ENCODE data around the gene PIGN. TPM values are rescaled to one million over a fixed set of nuclear protein-coding genes. Genes with fewer than 3 reads are reported as not detected.

Gene PIGN
- polyA plus RNA-seq, 1 donor from 2014 or later, result 8.7 TPM

DNA sequence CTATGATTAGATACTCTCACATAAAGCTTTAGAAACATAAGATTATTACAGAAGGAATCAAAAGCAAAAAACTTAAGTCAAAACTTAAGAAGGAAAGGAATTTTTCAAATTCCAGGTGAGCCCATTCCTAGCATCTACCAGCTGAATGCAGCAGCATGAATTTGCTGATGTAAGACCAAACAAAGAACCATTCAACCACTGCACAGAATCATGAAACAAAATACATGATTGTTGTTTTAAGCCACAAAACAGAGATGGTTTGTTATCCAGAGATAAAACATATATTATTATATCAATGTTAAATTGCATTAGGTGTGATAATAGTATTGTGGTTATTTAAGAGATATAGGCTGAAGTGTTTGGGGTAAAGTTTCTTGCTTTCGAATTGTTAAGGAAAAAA is 29.0 kb downstream of the PIGN start:
- no peaks in the 10 kb centered on the region for H3K9me3 ChIP-seq (ENCODE audit: low read length)
- no peak overlapping the region for H2AFZ ChIP-seq (ENCODE audit: low read depth, low read length)
- H3K9me2 ChIP-seq (ENCODE audit: insufficient read depth, low read length), result no peaks in the 10 kb centered on the region
- TF ChIP-seq RAD21 (conservative IDR thresholded peaks at IDR 0.05), result no peak
- no peak for TF ChIP-seq EZH2 (IDR thresholded peaks at IDR 0.05; ENCODE audit: borderline replicate concordance, insufficient read depth, low read length, poor library complexity, severe bottlenecking)
- H3K9ac ChIP-seq (ENCODE audit: low read length), result no peak overlapping the region
- no peaks in the 10 kb centered on the region for H3K27me3 ChIP-seq (ENCODE audit: insufficient read depth, low read depth, low read length)
- H3K4me2 ChIP-seq (ENCODE audit: low read length), result no peak overlapping the region
- H3K4me3 ChIP-seq (ENCODE audit: low read length), result no peak overlapping the region
- no peaks in the 10 kb centered on the region for H3K36me3 ChIP-seq (ENCODE audit: insufficient read depth, low read length)
- no peaks in the 10 kb centered on the region for H3K79me2 ChIP-seq (replicated peaks; ENCODE audit: insufficient read depth, low read length)
- no peaks in the 10 kb centered on the region for H3F3A ChIP-seq (ENCODE audit: insufficient read depth, low read length, poor library complexity, severe bottlenecking)
- no peak overlapping the region for H3K27ac ChIP-seq (ENCODE audit: low read length)
- H4K20me1 ChIP-seq (ENCODE audit: insufficient read depth), result no peaks in the 10 kb centered on the region

DNA sequence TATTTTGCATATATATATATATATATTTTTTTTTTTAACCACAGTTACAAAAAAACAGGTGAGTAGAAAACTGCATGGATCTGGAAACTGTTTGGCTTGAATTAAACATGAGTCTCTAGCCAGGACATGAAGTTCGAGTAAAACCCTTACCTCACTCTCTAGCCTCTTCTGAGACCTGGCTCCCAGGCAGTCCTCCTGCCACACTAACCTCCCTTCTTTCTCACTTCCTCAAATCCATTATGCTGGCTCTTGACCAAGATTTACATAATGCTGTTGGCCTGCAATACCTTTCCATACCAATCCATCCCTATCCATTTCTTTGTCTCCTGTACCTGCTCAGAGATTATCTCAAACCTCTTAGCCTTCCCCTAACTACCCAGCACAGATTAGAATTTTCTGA is 34.0 kb downstream of the PIGN start:
- Histone ChIP-seq H3K27me3 (ENCODE audit: insufficient read depth, low read depth, low read length) (no peaks in the 10 kb centered on the region), H3K9ac (ENCODE audit: low read length) (no peak overlapping the region), H3F3A (ENCODE audit: insufficient read depth, low read length, poor library complexity, severe bottlenecking) (no peaks in the 10 kb centered on the region), H3K4me3 (ENCODE audit: low read length) (no peak overlapping the region), H2AFZ (ENCODE audit: low read depth, low read length) (no peak overlapping the region), H3K4me2 (ENCODE audit: low read length) (no peak overlapping the region), H3K27ac (ENCODE audit: low read length) (no peak overlapping the region), H3K36me3 (ENCODE audit: insufficient read depth, low read length) (no peaks in the 10 kb centered on the region), H4K20me1 (ENCODE audit: insufficient read depth) (no peaks in the 10 kb centered on the region), H3K9me3 (ENCODE audit: low read length) (no peaks in the 10 kb centered on the region), H3K79me2 (replicated peaks; ENCODE audit: insufficient read depth, low read length) (no peaks in the 10 kb centered on the region), H3K9me2 (ENCODE audit: insufficient read depth, low read length) (no peaks in the 10 kb centered on the region)
- no peak for TF ChIP-seq RAD21 (conservative IDR thresholded peaks at IDR 0.05)
- TF ChIP-seq EP300 (conservative IDR thresholded peaks at IDR 0.05; ENCODE audit: poor library complexity, severe bottlenecking), result no peak
- TF ChIP-seq MXI1 (conservative IDR thresholded peaks at IDR 0.05; ENCODE audit: poor library complexity, severe bottlenecking), result no peak
- TF ChIP-seq POLR2AphosphoS5 (IDR thresholded peaks at IDR 0.05), result no peak
- TF ChIP-seq TAF1 (IDR thresholded peaks at IDR 0.05; ENCODE audit: low read depth), result no peak
- TF ChIP-seq SMC3 (conservative IDR thresholded peaks at IDR 0.05; ENCODE audit: poor library complexity), result no peak
- TF ChIP-seq, protein P1, sequence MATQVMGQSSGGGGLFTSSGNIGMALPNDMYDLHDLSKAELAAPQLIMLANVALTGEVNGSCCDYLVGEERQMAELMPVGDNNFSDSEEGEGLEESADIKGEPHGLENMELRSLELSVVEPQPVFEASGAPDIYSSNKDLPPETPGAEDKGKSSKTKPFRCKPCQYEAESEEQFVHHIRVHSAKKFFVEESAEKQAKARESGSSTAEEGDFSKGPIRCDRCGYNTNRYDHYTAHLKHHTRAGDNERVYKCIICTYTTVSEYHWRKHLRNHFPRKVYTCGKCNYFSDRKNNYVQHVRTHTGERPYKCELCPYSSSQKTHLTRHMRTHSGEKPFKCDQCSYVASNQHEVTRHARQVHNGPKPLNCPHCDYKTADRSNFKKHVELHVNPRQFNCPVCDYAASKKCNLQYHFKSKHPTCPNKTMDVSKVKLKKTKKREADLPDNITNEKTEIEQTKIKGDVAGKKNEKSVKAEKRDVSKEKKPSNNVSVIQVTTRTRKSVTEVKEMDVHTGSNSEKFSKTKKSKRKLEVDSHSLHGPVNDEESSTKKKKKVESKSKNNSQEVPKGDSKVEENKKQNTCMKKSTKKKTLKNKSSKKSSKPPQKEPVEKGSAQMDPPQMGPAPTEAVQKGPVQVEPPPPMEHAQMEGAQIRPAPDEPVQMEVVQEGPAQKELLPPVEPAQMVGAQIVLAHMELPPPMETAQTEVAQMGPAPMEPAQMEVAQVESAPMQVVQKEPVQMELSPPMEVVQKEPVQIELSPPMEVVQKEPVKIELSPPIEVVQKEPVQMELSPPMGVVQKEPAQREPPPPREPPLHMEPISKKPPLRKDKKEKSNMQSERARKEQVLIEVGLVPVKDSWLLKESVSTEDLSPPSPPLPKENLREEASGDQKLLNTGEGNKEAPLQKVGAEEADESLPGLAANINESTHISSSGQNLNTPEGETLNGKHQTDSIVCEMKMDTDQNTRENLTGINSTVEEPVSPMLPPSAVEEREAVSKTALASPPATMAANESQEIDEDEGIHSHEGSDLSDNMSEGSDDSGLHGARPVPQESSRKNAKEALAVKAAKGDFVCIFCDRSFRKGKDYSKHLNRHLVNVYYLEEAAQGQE (IDR thresholded peaks at IDR 0.05; ENCODE audit: borderline replicate concordance), result no peak
- TF ChIP-seq EZH2 (IDR thresholded peaks at IDR 0.05; ENCODE audit: borderline replicate concordance, insufficient read depth, low read length, poor library complexity, severe bottlenecking), result no peak
- TF ChIP-seq, protein P2, sequence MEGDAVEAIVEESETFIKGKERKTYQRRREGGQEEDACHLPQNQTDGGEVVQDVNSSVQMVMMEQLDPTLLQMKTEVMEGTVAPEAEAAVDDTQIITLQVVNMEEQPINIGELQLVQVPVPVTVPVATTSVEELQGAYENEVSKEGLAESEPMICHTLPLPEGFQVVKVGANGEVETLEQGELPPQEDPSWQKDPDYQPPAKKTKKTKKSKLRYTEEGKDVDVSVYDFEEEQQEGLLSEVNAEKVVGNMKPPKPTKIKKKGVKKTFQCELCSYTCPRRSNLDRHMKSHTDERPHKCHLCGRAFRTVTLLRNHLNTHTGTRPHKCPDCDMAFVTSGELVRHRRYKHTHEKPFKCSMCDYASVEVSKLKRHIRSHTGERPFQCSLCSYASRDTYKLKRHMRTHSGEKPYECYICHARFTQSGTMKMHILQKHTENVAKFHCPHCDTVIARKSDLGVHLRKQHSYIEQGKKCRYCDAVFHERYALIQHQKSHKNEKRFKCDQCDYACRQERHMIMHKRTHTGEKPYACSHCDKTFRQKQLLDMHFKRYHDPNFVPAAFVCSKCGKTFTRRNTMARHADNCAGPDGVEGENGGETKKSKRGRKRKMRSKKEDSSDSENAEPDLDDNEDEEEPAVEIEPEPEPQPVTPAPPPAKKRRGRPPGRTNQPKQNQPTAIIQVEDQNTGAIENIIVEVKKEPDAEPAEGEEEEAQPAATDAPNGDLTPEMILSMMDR (IDR thresholded peaks at IDR 0.05; ENCODE audit: poor library complexity, severe bottlenecking), result no peak

Data from neural cell (in vitro differentiated cells).